GF-D8 (cell line): ENCODE results near the gene ZNF423.
"Not testable (repeated sequence)": the region's sequence is repeated elsewhere in the genome, so short reads cannot be mapped to it uniquely, and the experiment has no call there.

Experiments
- DNase-seq: peaks from one replicate; lab custom pipeline; 2025; lab: John Stamatoyannopoulos, UW

ZNF423 gene

GRCh38 chr16:49581630-49582298 is 274.1 kb downstream of the ZNF423 start:
- DNase-seq: no peak

- no peak for DNase-seq
Measured at GRCh38 chr16:49580751-49581303, 275.1 kb downstream of the ZNF423 start.

DNA sequence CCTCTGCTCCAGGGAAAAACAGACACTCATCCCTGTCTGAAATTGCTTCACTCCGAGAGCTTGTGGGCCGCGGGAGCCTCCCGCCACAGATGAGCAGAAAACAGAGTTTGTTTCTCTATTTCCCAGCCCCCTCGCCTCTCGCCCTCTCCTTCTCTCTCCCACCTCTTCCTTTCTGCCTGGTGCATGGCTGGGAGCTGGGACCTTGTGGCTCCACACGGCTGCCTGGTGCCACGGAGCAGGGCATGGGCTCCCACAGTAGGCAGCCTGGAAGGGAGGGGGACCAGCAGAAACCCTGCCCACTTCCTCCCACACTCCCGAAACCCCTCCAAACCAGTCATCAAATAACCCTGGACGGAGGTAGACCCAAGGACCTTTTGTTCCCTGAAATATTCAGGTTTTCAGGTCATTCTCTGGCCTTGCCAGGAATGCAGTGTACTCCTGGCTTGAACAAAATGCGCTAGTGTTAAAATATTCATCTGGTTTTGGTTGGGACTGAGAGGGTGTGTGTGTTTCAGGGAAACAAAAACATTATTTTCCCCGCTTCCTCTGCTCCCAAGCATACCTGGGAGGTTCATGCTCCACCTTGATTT is 277.4 kb downstream of the ZNF423 start:
- no peak for DNase-seq

DNA sequence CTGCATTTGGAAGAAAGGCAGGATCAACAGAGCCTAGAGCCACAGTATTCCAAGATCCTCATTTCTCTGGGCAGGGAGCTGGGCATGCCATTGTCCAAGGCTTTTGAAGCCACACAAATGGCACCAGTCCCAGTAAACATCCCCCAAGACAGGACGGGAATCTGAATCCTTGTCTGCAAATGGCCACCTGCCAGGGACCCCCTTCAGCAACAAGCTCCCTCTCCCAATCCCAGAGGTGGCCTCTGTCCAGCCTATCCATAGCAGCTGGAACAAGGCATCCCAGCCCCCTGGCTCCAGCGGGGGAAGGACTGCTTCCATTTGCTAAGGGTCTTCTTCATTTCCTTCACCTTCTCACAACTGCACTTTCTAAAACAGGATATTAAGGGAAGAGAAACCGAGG is 277.9 kb downstream of the ZNF423 start:
- DNase-seq: no peak

DNA sequence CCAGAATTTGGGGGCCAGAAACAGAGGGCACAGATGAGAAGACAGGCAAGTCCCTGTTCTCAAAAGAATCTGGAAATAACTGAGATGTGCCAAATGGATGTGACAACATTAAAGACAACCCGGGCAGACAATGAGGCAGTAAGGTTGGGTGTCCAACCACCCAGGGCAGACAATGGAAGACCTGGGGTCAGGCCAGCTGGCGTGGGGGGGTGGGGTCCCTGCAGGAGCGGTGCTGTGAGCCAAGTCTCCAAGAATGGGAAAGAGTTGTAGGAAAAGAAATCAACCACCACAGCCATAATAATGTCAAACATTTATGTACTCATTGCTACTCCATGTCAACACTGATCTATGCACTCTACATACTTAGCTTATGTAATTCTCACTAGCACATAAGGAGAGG is 279.0 kb downstream of the ZNF423 start:
- no peak for DNase-seq

- DNase-seq: no peak
Measured at GRCh38 chr16:49576173-49576494, 279.8 kb downstream of the ZNF423 start.

DNA sequence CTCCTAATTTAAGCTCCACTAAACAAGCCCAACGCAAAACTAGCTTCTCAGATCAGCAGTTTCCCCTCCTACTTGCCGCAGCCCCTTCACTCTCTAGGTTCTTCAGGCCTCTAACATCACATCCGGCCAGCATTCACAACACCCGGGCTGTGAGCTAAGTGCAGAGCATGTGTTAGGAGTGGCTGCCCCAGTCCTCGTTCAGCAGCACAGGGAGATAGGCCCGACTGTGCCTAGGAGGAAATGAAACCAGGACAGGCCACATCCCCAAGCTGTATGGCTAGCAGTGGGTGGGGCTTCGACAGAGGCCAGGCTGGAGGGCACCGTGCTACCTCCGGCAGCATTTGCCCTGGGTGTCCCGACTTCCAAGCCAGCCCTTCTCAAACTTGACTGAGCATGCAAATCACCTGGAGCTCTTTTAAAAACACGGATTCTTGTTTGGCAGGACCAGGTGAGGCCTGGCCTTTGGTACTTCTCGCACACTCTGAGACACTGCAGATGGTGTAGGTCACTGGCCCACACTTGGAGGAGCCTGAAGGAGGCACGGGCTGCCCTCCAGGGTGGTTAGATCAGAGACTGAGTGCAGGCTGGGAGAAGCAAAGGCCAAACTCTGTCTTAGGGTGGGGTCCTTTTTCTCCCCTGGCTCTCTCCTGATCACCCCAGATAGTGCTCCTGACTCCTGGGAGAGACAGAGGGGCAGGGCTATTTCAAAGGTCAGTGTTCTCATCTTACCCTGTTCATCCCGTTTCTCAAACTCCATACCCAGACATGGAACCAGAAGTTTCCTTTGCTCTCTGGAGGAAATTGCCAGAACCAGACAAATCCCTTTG is 280.4 kb downstream of the ZNF423 start:
- no peak for DNase-seq

DNA sequence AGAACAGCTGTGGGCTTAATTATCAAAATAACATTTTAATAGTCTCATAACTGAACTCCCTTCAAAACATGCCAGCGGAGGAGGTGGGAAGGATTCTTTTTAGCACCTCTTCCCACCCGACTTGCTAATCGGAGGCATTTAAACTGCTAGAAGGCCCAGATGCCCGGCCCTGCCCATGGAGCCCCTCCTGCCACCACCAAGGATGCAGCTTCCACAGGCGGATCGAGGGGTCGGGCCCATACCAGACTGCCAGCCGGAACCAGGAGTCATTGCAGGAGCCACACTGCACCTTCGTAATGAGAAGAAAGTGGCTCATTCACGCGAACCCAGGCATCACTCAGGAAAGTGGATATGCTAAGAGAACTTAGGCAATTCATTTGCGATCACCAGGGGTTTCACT is 281.1 kb downstream of the ZNF423 start:
- no peak for DNase-seq

DNA sequence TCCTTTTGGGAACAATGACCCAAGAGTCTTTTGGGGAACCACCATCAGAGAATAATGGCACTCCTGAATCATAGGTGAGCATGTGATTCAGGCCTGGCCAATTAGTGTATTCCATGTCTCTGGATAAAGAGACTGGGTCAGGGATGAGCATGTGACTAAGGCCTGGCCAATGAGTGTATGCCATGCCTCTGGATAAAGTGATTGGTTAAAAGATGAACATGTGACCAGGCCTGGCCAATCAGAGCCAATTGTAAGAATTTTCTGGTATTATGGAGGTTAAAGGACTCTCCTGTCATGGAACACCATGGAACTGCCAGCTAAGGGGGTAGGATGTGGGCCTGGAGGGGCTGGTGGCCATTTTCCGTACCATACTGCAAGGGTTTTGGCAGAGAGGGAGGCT is 288.0 kb downstream of the ZNF423 start:
- DNase-seq: no peak

GRCh38 chr16:49566432-49566831 is 289.5 kb downstream of the ZNF423 start:
- DNase-seq: no peak

GRCh38 chr16:49564496-49565229 is 291.2 kb downstream of the ZNF423 start:
- DNase-seq: no peak

- no peak for DNase-seq
Measured at GRCh38 chr16:49563666-49564065, 292.2 kb downstream of the ZNF423 start.

GRCh38 chr16:49562894-49563293 is 293.0 kb downstream of the ZNF423 start:
- DNase-seq: not testable (repeated sequence)

- no peak for DNase-seq
Measured at GRCh38 chr16:49562228-49562627, 293.7 kb downstream of the ZNF423 start.

DNA sequence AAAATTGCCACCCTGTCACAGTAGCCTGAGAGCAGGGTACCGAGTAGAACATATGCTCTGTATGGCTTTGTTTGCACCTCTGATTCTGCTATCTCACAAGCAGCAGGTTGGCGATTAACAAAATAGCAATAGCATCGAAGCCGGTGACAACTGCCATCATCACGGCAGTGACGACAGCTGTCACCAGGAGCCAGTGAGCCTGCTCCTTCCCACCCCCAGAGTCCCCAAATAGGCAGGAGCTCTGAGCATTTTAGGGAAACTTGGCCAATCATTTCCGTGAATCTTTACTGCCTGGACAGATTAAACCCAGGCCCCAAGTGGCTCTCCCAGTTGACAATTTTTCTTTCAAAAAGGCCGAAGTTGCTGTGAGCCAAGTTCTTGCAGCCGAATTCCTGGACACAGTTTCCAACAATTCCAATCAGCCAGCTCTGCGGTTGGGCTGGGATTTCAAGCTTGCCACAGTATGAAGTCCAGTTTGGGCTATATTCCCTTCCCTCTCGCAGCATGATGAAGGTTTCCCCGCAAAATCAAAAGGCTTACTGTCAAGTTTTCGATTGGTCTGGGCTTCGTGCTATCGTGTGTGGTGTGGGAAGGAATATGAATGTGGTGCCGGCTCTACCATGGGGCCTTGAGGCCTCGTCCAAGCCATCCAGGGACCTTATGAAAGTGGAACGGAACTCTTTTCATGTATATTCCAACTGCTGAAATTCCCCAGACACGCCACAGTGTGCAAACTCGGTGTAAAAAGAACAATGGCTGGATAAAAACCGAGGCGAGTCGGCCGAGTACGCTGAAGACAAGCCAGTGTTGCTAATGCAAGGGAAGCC is 295.7 kb downstream of the ZNF423 start:
- no peak for DNase-seq

GRCh38 chr16:49559242-49559641 is 296.7 kb downstream of the ZNF423 start:
- no peak for DNase-seq

- DNase-seq: no peak
Measured at GRCh38 chr16:49558451-49558850, 297.5 kb downstream of the ZNF423 start.

- DNase-seq: no peak
Measured at GRCh38 chr16:49556606-49557446, 299.1 kb downstream of the ZNF423 start.

GRCh38 chr16:49556249-49556605 is 299.7 kb downstream of the ZNF423 start:
- no peak for DNase-seq

- DNase-seq: no peak
Measured at GRCh38 chr16:49554681-49555080, 301.2 kb downstream of the ZNF423 start.
